H1 (cell line): ENCODE results near the gene MYH11. TPM values are rescaled to one million over a fixed set of nuclear protein-coding genes. Genes with fewer than 3 reads are reported as not detected.

Experiments used
- CTCF ChIA-PET: fragments of 300-600 bp; sonication (Branson Sonifier 250); formaldehyde crosslinking; loops from one replicate; lab custom pipeline; 2021; ENCODE audit not compliant: partially characterized antibody; lab: Charles Lee
- POLR2A ChIA-PET: fragments of 300-600 bp; sonication (Branson Sonifier 250); formaldehyde crosslinking; loops from one replicate; lab custom pipeline; 2021; ENCODE audit warnings: inconsistent platforms; ENCODE audit not compliant: partially characterized antibody; lab: Charles Lee
- DNase-seq, 2 experiments: peaks; one replicate each; pipeline versions ENCODE4 v3.0.0 to v3.0.0-alpha.2; 2010 to 2022; ENCODE audit warnings: low spot score in 2 of 2, low read depth in 1 of 2, mixed read lengths in 1 of 2
- FAIRE-seq: peaks from 2 replicates; lab custom pipeline; 2011; peaks lifted over from hg19 to GRCh38; lab: Jason Lieb, UNC
- H2AFZ ChIP-seq: 2 replicates; pipeline ENCODE4 v1.8.1; 2012; ENCODE audit warnings: low read length, inconsistent platforms
- H2AK5ac ChIP-seq: 2 replicates; pipeline ENCODE4 v1.6.1; 2013; ENCODE audit warnings: low read depth, low read length
- H2BK120ac ChIP-seq: replicated peaks from 2 replicates; pipeline ENCODE3; 2013; ENCODE audit warnings: low read depth, low read length, inconsistent platforms
- H2BK12ac ChIP-seq: 2 replicates; pipeline ENCODE4 v1.6.1; 2013; ENCODE audit warnings: low read depth, low read length
- H2BK15ac ChIP-seq: 2 replicates; pipeline ENCODE4 v1.6.1; 2013; ENCODE audit warnings: low read length
- H2BK20ac ChIP-seq: 2 replicates; pipeline ENCODE4 v1.6.1; 2013; ENCODE audit warnings: low read length
- H2BK5ac ChIP-seq: 2 replicates; pipeline ENCODE4 v1.6.1; 2013; ENCODE audit warnings: low read depth, low read length
- H3K14ac ChIP-seq: 2 replicates; pipeline ENCODE4 v1.6.1; 2013; ENCODE audit warnings: inconsistent platforms; ENCODE audit not compliant: insufficient read length
- H3K18ac ChIP-seq: 2 replicates; pipeline ENCODE4 v1.6.1; 2013; ENCODE audit warnings: low read length; ENCODE audit errors: extremely low read depth
- H3K23ac ChIP-seq: 2 replicates; pipeline ENCODE4 v1.6.1; 2013; ENCODE audit warnings: inconsistent platforms; ENCODE audit not compliant: insufficient read length
- H3K23me2 ChIP-seq: 2 replicates; pipeline ENCODE4 v1.6.1; 2013; ENCODE audit warnings: low read depth, low read length
- H3K27ac ChIP-seq: 2 replicates; pipeline ENCODE4 v1.6.1; 2011; ENCODE audit warnings: low read depth, low read length, inconsistent platforms
- H3K27me3 ChIP-seq, 4 experiments: replicated peaks in 1 of 4; 1 replicate in 1 of 4; 2 replicates in 3 of 4; pipeline versions ENCODE4 v1.6.1 to v1.8.1; 2011 to 2013; ENCODE audit warnings: low read length in 3 of 4, mild to moderate bottlenecking in 3 of 4, inconsistent platforms in 2 of 4, mixed read lengths in 2 of 4, moderate library complexity in 1 of 4; ENCODE audit not compliant: control insufficient read depth in 3 of 4, insufficient read depth in 3 of 4; ENCODE audit errors: extremely low read depth in 1 of 4
- H3K36me3 ChIP-seq, 4 experiments: 2 replicates each; pipeline versions ENCODE4 v1.6.1 to v1.8.1; 2011 to 2013; ENCODE audit warnings: mild to moderate bottlenecking in 4 of 4, low read length in 3 of 4, moderate library complexity in 2 of 4, control low read depth in 1 of 4, inconsistent platforms in 1 of 4; ENCODE audit not compliant: insufficient read depth in 4 of 4, control insufficient read depth in 2 of 4
- H3K4ac ChIP-seq: replicated peaks from 2 replicates; pipeline ENCODE3; 2013; ENCODE audit warnings: low read length, low read depth, mixed read lengths, inconsistent platforms; ENCODE audit not compliant: insufficient read length
- H3K4me1 ChIP-seq, 4 experiments: replicated peaks in 1 of 4; 1 replicate in 1 of 4; 2 replicates in 3 of 4; pipeline versions ENCODE4 v1.6.1 to v1.8.1; 2011 to 2013; ENCODE audit warnings: low read length in 3 of 4, inconsistent platforms in 2 of 4, mixed read lengths in 1 of 4; ENCODE audit not compliant: insufficient read depth in 4 of 4, control insufficient read depth in 3 of 4
- H3K4me2 ChIP-seq, 2 experiments: 2 replicates each; pipeline versions ENCODE4 v1.6.1 to v1.8.1; 2011 to 2013; ENCODE audit warnings: low read depth in 2 of 2, low read length in 2 of 2, control low read depth in 1 of 2, inconsistent platforms in 1 of 2, mild to moderate bottlenecking in 1 of 2; ENCODE audit not compliant: insufficient read depth in 1 of 2
- H3K4me3 ChIP-seq, 4 experiments: fragments of 200-600, 300-600 bp in 1 of 4; sonication (generic), shearing (Covaris generic), sonication (Bioruptor Twin) in 1 of 4; 2 replicates each; pipeline versions ENCODE4 v1.5.1 to v1.8.1; 2011 to 2016; ENCODE audit warnings: low read length in 4 of 4, low read depth in 3 of 4, control low read depth in 2 of 4, inconsistent platforms in 2 of 4, mild to moderate bottlenecking in 2 of 4, mixed read lengths in 1 of 4, moderate library complexity in 1 of 4; ENCODE audit not compliant: insufficient read depth in 2 of 4; ENCODE audit errors: extremely low read depth in 1 of 4
- H3K56ac ChIP-seq: replicated peaks from 2 replicates; pipeline ENCODE3; 2013; ENCODE audit warnings: low read depth, mild to moderate bottlenecking, mixed read lengths, low read length, inconsistent platforms; ENCODE audit not compliant: insufficient read length
- H3K79me1 ChIP-seq: 2 replicates; pipeline ENCODE4 v1.6.1; 2013; ENCODE audit warnings: low read depth, low read length, control low read depth
- H3K79me2 ChIP-seq, 2 experiments: 2 replicates each; pipeline versions ENCODE4 v1.6.1 to v1.8.1; 2012 to 2013; ENCODE audit warnings: low read length in 2 of 2, mild to moderate bottlenecking in 2 of 2, inconsistent platforms in 1 of 2; ENCODE audit not compliant: insufficient read depth in 2 of 2, control insufficient read depth in 1 of 2
- H3K9ac ChIP-seq, 4 experiments: replicated peaks in 1 of 4; 1 replicate in 1 of 4; 2 replicates in 3 of 4; pipeline versions ENCODE4 v1.6.1 to v1.8.1; 2011 to 2013; ENCODE audit warnings: low read depth in 3 of 4, low read length in 3 of 4, control low read depth in 2 of 4, mild to moderate bottlenecking in 2 of 4, moderate library complexity in 2 of 4, inconsistent platforms in 1 of 4; ENCODE audit errors: extremely low read depth in 1 of 4
- H3K9me3 ChIP-seq, 2 experiments: 2 replicates each; pipeline versions ENCODE4 v1.6.1 to v1.8.1; 2012 to 2013; ENCODE audit warnings: mild to moderate bottlenecking in 2 of 2, moderate library complexity in 2 of 2, control low read depth in 1 of 2, inconsistent platforms in 1 of 2, low read depth in 1 of 2, low read length in 1 of 2, mixed read lengths in 1 of 2; ENCODE audit not compliant: insufficient read depth in 2 of 2
- H4K20me1 ChIP-seq, 2 experiments: replicated peaks in 1 of 2; 2 replicates each; pipeline versions ENCODE3 to v1.8.1; 2011 to 2013; ENCODE audit warnings: inconsistent platforms in 2 of 2, low read length in 2 of 2, mild to moderate bottlenecking in 1 of 2; ENCODE audit not compliant: insufficient read depth in 2 of 2, control insufficient read depth in 1 of 2
- H4K5ac ChIP-seq: 2 replicates; pipeline ENCODE4 v1.6.1; 2013; ENCODE audit warnings: low read length, low read depth, mixed read lengths, inconsistent platforms; ENCODE audit not compliant: insufficient read length
- H4K8ac ChIP-seq: 2 replicates; pipeline ENCODE4 v1.8.0; 2013; ENCODE audit warnings: mild to moderate bottlenecking, moderate library complexity, low read length, inconsistent platforms; ENCODE audit not compliant: insufficient read depth; ENCODE audit errors: extremely low read depth
- H4K91ac ChIP-seq: replicated peaks from 2 replicates; pipeline ENCODE3; 2013; ENCODE audit warnings: low read length, mixed read lengths, inconsistent platforms; ENCODE audit not compliant: insufficient read length
- KDM5A ChIP-seq: fragments of 200-600 bp; IDR thresholded peaks from 2 replicates; pipeline ENCODE4 v1.7.1; 2012; ENCODE audit warnings: mild to moderate bottlenecking, low read length, inconsistent platforms, mixed read lengths
- SAP30 ChIP-seq: fragments of 300-600 bp; sonication (generic); IDR thresholded peaks from 2 replicates; pipeline ENCODE4 v1.7.1; 2012; ENCODE audit warnings: low read length, moderate library complexity, mild to moderate bottlenecking, inconsistent platforms; ENCODE audit not compliant: insufficient read depth, insufficient replicate concordance
- SRF ChIP-seq: IDR thresholded peaks from 2 replicates; pipeline ENCODE4 v1.6.1; 2011; ENCODE audit warnings: mild to moderate bottlenecking, low read depth, low read length, moderate library complexity
- WGBS, 2 experiments: shearing (Covaris generic) in 1 of 2; methylation state at CpG; one replicate each; pipeline versions ENCODE4 v1.1.6 to v1.1.7; 2013 to 2015; ENCODE audit warnings: low lambda C conversion rate in 2 of 2, mixed read lengths in 2 of 2, inconsistent platforms in 1 of 2, low coverage in 1 of 2, missing lambda C conversion rate in 1 of 2; ENCODE audit not compliant: insufficient replicate concordance in 2 of 2, insufficient coverage in 1 of 2, insufficient read length in 1 of 2; ENCODE audit errors: extremely low coverage in 1 of 2, missing lambda C conversion rate in 1 of 2; 5-methylcytosine and 5-hydroxymethylcytosine counted together
- polyA plus RNA-seq, 7 experiments: library from polyadenylated mRNA; depleted of rRNA in 3 of 7; stranded (reverse) in 5 of 7; unstranded in 2 of 7; fragments of >200 nt in 5 of 7; fragments of 200-250 nt in 2 of 7; gene quantifications; 1 replicate in 5 of 7; 2 replicates in 1 of 7; 4 replicates in 1 of 7; pipeline versions ENCODE4 v1.2.1 to v1.2.3, GENCODE V29; 2011 to 2013; ENCODE audit warnings: missing spikeins in 2 of 7, mixed read lengths in 2 of 7
- total RNA-seq: library from RNA; stranded (reverse); fragmentation: NEBNext Ultra II Directional; extraction: Animal tissue kit (Norgen Biotek cat#: 25700); gene quantifications from 2 replicates; pipeline ENCODE4 v1.2.1, GENCODE V29; 2021
- TF ChIP-seq, protein P1 (sequence below), 3 experiments: IDR thresholded peaks; 1 replicate in 2 of 3; 2 replicates in 1 of 3; pipeline versions ENCODE4 v1.5.1 to v1.6.1; 2011; ENCODE audit warnings: low read length in 3 of 3, mild to moderate bottlenecking in 3 of 3, inconsistent platforms in 2 of 3, low read depth in 1 of 3, moderate library complexity in 1 of 3; ENCODE audit not compliant: insufficient read depth in 1 of 3; ENCODE audit errors: control extremely low read depth in 1 of 3

MYH11 gene
- total and polyA plus RNA-seq, 2 of the 8 experiments (the other 6 are each of a cell fraction or from before 2014, with no cell fraction given): 0.11 to 0.78 TPM

DNA sequence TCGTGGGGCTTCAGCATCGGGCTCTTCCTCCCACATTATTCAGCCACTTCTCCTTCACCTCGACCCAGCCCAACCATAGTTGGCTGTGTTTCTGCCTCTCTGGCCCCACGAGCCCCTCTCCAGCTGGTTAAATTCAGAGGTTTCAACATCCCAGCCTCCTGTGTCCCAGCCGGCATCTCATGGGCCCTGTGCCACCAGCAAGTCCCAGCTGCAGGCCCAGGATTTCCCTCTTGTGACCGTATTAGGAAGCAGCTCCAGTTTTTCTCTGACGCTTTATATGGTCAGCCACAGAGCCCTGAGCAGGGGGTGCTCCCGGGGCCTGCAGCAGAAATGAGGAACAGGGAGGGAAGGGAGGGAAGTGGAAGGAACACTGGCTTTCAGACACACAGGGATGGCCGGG, 27.4 kb downstream of the MYH11 start:
- POLR2A ChIA-PET: interaction anchor here (1.7 kb wide), 1 partner anchor 59 kb away, joined by 5 read pairs; the partner anchor contains the start of gene CEP20
- Histone ChIP-seq H2BK5ac (no peak overlapping the region), H3K36me3 (no peaks in the 10 kb centered on the region), H3K9ac (no peak overlapping the region), H4K5ac (no peak overlapping the region)
- no peak for DNase-seq
- TF ChIP-seq SRF (peak; percentile 60), SAP30 (no peak), KDM5A (no peak)
- TF ChIP-seq, protein P1, sequence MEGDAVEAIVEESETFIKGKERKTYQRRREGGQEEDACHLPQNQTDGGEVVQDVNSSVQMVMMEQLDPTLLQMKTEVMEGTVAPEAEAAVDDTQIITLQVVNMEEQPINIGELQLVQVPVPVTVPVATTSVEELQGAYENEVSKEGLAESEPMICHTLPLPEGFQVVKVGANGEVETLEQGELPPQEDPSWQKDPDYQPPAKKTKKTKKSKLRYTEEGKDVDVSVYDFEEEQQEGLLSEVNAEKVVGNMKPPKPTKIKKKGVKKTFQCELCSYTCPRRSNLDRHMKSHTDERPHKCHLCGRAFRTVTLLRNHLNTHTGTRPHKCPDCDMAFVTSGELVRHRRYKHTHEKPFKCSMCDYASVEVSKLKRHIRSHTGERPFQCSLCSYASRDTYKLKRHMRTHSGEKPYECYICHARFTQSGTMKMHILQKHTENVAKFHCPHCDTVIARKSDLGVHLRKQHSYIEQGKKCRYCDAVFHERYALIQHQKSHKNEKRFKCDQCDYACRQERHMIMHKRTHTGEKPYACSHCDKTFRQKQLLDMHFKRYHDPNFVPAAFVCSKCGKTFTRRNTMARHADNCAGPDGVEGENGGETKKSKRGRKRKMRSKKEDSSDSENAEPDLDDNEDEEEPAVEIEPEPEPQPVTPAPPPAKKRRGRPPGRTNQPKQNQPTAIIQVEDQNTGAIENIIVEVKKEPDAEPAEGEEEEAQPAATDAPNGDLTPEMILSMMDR (IDR thresholded peaks at IDR 0.05; ENCODE audit: control extremely low read depth in 1 of 3, insufficient read depth in 1 of 3, low read depth in 1 of 3, low read length in 3 of 3): peak in 1 of 3 experiments; percentile 9; a peak in 1 of 4 replicates
- TF ChIP-seq, all 59 proteins: peak for 2
- no peak overlapping the region for H3K27ac ChIP-seq
- no peaks in the 10 kb centered on the region for H3K4me1 ChIP-seq
- H4K20me1 ChIP-seq: no peaks in the 10 kb centered on the region
- no peaks in the 10 kb centered on the region for H3K79me1 ChIP-seq
- H3K14ac ChIP-seq: no peak overlapping the region
- no peak overlapping the region for H3K4me3 ChIP-seq
- H3K56ac ChIP-seq: no peak overlapping the region
- H2AFZ ChIP-seq: no peak overlapping the region; the same call in 1 of the 2 replicates
- 72% methylated on average over 9 of the region's 9 CpGs; no CpG with 5 or more reads in 1 of the 2 experiments for WGBS, 2 experiments
- H2BK12ac ChIP-seq: no peak overlapping the region
- FAIRE-seq: no peak
- no peak overlapping the region for H2BK120ac ChIP-seq
- H3K27me3 ChIP-seq: no peaks in the 10 kb centered on the region
- H2BK15ac ChIP-seq: no peak overlapping the region
- no peak overlapping the region for H4K91ac ChIP-seq
- H2AK5ac ChIP-seq: no peak overlapping the region
- H2BK20ac ChIP-seq: no peak overlapping the region
- H3K9me3 ChIP-seq: no peaks in the 10 kb centered on the region
- no peaks in the 10 kb centered on the region for H3K23me2 ChIP-seq
- H3K18ac ChIP-seq: no peak overlapping the region
- no peak overlapping the region for H4K8ac ChIP-seq
- no peak overlapping the region for H3K4ac ChIP-seq
- CTCF ChIA-PET: interaction anchor here (0.6 to 1.5 kb wide), 5 partner anchors 38 to 321 kb away, joined by 3 to 5 read pairs (median 3); no protein-coding TSS in a partner anchor
- no peak overlapping the region for H3K4me2 ChIP-seq
- H3K23ac ChIP-seq: no peak overlapping the region
- no peaks in the 10 kb centered on the region for H3K79me2 ChIP-seq
